SKM-1 (cell line): Measurements from ENCODE around the gene FRMPD4.

Experiments
- DNase-seq: peaks from one replicate; lab custom pipeline; 2025; ENCODE audit not compliant: unreplicated experiment; lab: John Stamatoyannopoulos, UW

Gene FRMPD4

DNA sequence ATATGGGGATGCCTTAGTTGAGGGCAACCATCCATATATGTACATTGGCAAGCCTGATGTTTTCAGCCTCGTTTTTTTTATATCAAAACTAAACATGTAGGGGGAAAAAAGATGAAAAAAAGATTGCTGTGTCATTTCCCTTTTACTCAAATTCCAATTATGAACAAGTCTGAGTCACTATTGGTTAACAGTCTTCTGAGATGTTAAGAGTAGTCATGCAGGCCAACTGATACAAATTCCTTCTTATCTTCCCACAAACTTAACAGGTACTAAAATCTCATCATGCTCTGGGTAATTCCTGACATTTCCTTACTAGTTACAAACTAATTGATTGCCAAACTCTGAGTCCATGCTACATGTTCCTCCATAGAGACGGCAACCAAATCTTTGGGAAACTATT, 222.1 kb downstream of the FRMPD4 start:
- no peak for DNase-seq

DNA sequence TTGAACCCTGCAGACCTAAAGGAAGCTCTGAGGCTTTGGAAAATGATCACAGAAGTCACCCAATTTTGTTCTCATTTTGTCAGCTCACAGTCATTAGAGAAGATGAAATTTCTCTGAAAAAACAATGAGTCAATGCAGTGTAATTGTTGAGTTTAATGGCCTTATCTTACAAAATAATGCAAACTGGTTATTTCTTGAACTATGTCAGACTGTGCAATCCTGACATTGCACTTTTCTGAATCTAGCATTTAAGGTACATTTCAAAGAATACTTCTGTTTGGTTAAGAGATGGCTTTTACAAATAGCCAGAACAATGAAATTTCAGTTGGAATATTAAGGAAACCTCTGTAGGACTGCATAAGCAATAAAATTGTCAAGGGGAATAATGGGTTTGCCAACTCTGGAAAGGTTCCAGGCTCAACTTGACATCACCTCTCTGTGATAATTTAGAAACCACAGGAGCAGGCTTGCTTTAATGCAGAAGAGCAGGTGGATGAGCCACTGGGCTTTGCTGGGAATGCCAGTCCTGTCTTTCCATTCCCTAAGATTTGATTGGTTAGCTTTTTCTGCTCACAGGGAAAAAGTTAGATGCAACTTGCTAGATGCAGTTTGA, 222.8 kb downstream of the FRMPD4 start:
- no peak for DNase-seq

- DNase-seq = no peak
Measured at GRCh38 chrX:12363216-12363615, 224.9 kb downstream of the FRMPD4 start.

DNA sequence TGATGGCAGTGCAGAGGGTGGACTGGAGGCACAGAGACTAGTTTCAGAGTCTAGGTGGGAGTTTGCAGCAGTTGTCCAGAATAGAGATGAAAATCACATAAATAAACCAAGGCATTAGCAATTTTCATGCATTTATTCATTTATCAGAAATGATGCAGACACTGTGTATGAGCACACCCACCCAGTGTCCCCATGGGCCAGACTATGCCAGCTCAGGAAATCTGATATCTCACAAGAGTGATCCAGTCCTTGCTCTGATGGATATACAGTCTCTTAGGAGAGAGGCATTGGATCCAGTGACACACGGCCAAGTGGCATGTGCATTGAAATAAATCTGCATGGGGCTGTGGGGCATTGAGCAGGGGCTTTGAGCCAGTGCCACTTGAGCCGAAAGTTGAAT, 228.2 kb downstream of the FRMPD4 start:
- DNase-seq = no peak

- DNase-seq = no peak
Measured at GRCh38 chrX:12367254-12367653, 229.0 kb downstream of the FRMPD4 start.

DNA sequence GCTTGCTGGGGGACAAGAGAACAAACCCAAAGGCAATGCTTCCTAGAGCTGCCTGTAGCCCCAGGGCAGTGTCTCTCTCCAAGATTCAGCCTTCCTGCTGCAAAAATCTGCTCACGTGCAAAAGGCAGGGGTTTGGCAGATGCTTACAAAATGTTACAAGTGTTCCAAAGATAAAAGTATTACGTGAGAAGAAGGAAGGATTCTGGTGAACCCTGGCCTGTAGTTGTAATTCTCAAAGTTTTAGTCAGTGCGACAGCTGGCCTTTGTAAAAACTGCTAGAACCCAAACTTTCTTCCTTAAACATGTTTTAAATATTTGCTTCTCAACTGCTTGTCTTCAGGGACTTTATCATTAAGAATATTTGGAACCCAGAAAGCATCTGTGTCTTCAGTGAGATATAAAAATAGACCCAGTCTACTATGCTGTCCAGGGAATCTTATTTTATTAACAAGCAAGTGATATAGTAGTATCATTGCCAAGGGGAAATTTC, 232.3 kb downstream of the FRMPD4 start:
- no peak for DNase-seq

- DNase-seq = no peak
Measured at GRCh38 chrX:12372111-12372510, 233.8 kb downstream of the FRMPD4 start.

GRCh38 chrX:12374286-12374685, 236.0 kb downstream of the FRMPD4 start:
- no peak for DNase-seq

DNA sequence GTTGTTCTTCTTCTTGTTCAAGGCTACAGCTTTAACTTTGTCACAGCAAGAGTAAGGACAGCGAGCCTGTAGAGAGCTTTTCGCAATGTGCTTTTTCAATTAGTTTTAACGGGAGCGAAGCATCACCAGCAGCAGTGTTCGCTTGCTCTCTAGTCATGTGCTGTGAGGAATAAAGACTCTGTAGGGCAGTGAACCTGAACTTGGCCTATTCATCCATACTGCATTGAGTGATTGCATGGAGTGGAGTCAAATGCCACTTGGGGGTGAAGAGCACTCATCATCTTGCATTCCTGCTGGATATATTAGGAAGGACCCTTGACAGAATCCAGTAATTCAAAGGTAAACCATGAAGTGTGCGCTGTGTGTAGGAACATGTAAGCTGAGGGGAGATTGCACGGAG, 240.0 kb downstream of the FRMPD4 start:
- DNase-seq = no peak

- DNase-seq = no peak
Measured at GRCh38 chrX:12378706-12379105, 240.4 kb downstream of the FRMPD4 start.

DNA sequence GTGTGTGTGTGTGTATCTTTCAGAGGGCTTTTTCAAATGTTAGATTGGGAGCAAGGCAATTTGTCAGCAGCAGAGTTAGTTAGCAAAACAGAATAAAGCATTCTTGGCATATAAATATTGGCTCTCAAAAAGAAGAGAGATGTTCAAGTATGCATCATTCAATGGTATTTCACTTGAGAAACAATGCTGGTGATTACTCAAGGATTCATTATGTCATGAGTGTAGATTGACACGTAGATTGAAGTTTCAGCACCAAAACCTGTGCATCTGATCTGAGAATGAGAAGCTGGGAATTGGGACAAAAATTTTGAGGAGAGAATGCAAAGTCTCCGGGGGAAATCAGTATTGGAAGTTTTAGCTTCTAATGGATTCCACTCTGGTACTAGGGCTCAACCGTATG, 241.4 kb downstream of the FRMPD4 start:
- no peak for DNase-seq

GRCh38 chrX:12383196-12383595, 244.9 kb downstream of the FRMPD4 start:
- no peak for DNase-seq

- DNase-seq = no peak
Measured at GRCh38 chrX:12390301-12390700, 252.0 kb downstream of the FRMPD4 start.

DNA sequence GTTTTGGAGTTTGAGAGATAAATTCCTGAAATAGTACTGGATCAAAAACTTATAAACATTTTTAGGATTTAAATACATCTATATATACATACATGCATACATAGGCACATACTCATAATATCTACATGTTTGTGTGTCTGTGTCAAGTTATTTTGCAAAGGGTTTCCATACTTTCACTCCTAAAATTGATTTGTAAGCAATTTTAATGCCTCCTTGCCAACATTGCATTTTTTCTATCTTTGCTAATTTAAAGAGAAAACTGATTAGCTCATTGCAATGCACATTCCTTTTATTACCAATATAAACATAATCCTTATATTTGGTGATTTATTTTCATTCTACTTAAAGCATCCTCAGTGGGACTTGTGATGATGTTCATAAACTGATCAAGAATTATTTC, 258.3 kb downstream of the FRMPD4 start:
- no peak for DNase-seq

DNA sequence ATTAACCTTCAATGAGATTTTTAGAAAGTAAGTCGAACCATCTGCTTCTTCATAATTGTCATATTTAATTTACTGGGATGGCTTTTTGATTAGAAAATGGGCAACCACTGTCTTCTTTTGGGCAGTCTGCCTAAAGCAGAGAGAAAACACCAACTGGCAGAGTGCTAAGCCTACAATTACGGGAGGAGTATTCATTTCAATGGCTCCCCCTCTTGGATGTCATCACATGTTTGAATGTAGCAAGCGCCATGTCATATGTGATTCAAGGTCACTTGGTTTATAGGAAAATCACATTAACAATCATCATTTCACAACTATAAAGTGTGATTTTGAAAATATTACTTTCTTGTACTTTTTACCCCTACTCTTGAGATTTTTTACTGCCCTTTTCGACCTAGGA, 261.9 kb downstream of the FRMPD4 start:
- DNase-seq = no peak

GRCh38 chrX:12401252-12401651, 263.0 kb downstream of the FRMPD4 start:
- no peak for DNase-seq

- no peak for DNase-seq
Measured at GRCh38 chrX:12403474-12404082, 265.3 kb downstream of the FRMPD4 start.

- DNase-seq = no peak
Measured at GRCh38 chrX:12405306-12405705, 267.0 kb downstream of the FRMPD4 start.

DNA sequence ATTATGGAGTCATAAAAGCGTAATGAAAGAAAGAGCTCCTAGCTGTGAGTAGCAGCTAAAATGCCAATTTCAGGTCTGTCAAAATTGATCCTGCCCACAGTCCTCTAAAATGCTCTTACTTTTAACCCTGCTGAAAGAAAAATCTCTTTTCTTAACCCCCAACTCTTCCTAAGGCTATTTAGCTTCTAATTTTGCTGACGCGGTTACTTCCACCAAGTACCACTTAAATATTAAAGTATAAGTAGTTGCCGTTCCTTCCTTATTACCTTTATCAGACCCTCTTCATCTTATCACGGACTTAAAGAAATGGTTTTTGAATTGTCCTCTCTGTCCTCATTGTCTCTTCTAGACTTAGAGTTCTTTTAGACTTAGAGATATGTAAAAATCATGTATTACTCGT, 272.2 kb downstream of the FRMPD4 start:
- DNase-seq = no peak

GRCh38 chrX:12411831-12412230, 273.6 kb downstream of the FRMPD4 start:
- no peak for DNase-seq

DNA sequence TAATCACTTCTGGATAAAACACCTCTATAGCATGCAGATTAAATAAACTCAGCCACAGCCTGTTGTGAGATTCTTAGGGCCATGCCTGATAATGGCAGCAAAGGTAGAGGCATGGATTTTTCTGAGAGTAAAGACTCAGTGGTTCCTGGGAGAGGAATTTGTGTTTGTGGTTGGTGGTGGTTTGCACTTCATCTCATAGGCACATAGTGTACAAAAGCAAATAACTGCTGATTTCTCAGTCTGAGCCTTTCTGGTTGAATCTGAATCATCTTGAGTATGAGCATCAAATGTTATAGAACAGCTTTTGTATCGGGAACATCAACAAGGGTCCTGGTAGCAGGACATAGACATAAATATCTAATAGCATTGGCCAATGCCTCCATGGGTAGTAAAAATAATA, 274.3 kb downstream of the FRMPD4 start:
- DNase-seq = no peak

DNA sequence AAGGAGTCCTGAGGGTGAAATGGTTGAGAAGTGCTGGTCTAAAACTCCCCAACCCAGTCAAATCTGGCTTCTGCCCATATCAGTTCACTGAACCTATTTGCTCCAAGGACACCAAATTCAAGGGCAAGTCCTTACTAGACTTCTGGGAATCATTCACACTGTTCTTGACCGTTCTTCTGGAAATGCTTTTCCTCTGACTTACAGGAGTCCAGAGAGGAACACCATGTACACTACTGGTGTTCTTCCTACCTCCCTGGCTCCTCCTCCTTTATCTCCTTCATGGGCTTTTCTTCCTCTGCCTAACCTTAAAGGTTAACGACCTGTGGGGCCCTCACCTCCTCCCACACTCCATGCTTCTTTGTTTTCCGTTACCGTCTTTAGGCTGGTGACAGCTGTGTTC, 281.3 kb downstream of the FRMPD4 start:
- DNase-seq = no peak

- no peak for DNase-seq
Measured at GRCh38 chrX:12421918-12422317, 283.6 kb downstream of the FRMPD4 start.
